Panc1 (cell line): ENCODE data around the gene SPATS2L. TPM values are rescaled to one million over a fixed set of nuclear protein-coding genes. Genes with fewer than 3 reads are reported as not detected.

ENCODE experiments used
- ATAC-seq: fragments of 200-7000 bp; cut with Tn5 transposase; 2 replicates; pipeline ENCODE4 v1.9.1; 2020; ENCODE audit warnings: mild to moderate bottlenecking, moderate library complexity
- BruUV-seq: library from RNA; stranded (reverse); fragments of 400-500 nt; replicated peaks from 2 replicates; lab custom pipeline; 2021; lab: Mats Ljungman, UMichigan
- CTCF ChIA-PET: fragments of 300-600 bp; sonication (Branson Sonifier 250); formaldehyde crosslinking; loops from one replicate; lab custom pipeline; 2022; ENCODE audit warnings: antibody characterized with exemption; lab: Charles Lee
- POLR2A ChIA-PET: fragments of 300-600 bp; sonication (Branson Sonifier 250); formaldehyde crosslinking; loops from one replicate; lab custom pipeline; 2022; ENCODE audit warnings: antibody characterized with exemption; lab: Charles Lee
- DNase-seq: peaks from one replicate; pipeline ENCODE4 v3.0.0-alpha.2; 2010; ENCODE audit warnings: low read depth, low spot score
- H3K27ac ChIP-seq: 2 replicates; pipeline ENCODE4 v1.5.1; 2011; ENCODE audit warnings: mild to moderate bottlenecking, low read length, inconsistent platforms
- H3K27me3 ChIP-seq: fragments of 200-500 bp; sonication (Bioruptor generic); 2 replicates; pipeline ENCODE4 v1.6.0; 2014; ENCODE audit warnings: low read length, inconsistent platforms; ENCODE audit not compliant: control insufficient read depth, insufficient read depth
- H3K36me3 ChIP-seq: fragments of 200-500 bp; sonication (Bioruptor generic); 2 replicates; pipeline ENCODE4 v1.5.1; 2014; ENCODE audit warnings: inconsistent platforms, mild to moderate bottlenecking, low read length, moderate library complexity; ENCODE audit not compliant: control insufficient read depth, insufficient read depth
- H3K4me1 ChIP-seq: 2 replicates; pipeline ENCODE4 v1.5.1; 2011; ENCODE audit warnings: inconsistent platforms, mild to moderate bottlenecking, low read length, moderate library complexity; ENCODE audit not compliant: control insufficient read depth, insufficient read depth
- H3K4me3 ChIP-seq, 2 experiments: 2 replicates each; pipeline ENCODE4 v1.5.1; 2011 to 2012; ENCODE audit warnings: low read depth in 2 of 2, low read length in 2 of 2, mild to moderate bottlenecking in 2 of 2, inconsistent platforms in 1 of 2, moderate library complexity in 1 of 2
- H3K9me3 ChIP-seq: fragments of 200-500 bp; sonication (Bioruptor generic); 2 replicates; pipeline ENCODE4 v1.5.1; 2014; ENCODE audit warnings: low read depth, mild to moderate bottlenecking, inconsistent platforms, low read length, moderate library complexity; ENCODE audit not compliant: control insufficient read depth, insufficient read depth
- CTCF ChIP-seq: fragments of 450-650 bp; IDR thresholded peaks from 2 replicates; pipeline ENCODE4 v1.5.1; 2017; ENCODE audit warnings: mild to moderate bottlenecking
- POLR2AphosphoS5 ChIP-seq: IDR thresholded peaks from 2 replicates; pipeline ENCODE4 v1.6.1; 2012; ENCODE audit warnings: mild to moderate bottlenecking, low read depth, low read length, moderate library complexity
- REST ChIP-seq, 2 experiments: IDR thresholded peaks; 2 replicates each; pipeline ENCODE4 v1.6.1; 2011 to 2012; ENCODE audit warnings: low read depth in 2 of 2, control low read depth in 1 of 2, low read length in 1 of 2, mild to moderate bottlenecking in 1 of 2, moderate library complexity in 1 of 2; ENCODE audit not compliant: insufficient read depth in 1 of 2
- SIN3A ChIP-seq: IDR thresholded peaks from 2 replicates; pipeline ENCODE4 v1.6.1; 2012; ENCODE audit warnings: low read depth, mild to moderate bottlenecking, low read length, moderate library complexity, borderline replicate concordance; ENCODE audit not compliant: insufficient read depth
- TCF7L2 ChIP-seq: IDR thresholded peaks from 2 replicates; pipeline ENCODE4 v1.6.1; 2011; ENCODE audit warnings: mild to moderate bottlenecking, low read depth, low read length, inconsistent platforms
- in situ Hi-C: cut with HindIII; loops from 2 replicates; pipeline ENCODE4 v1.10.0; 2016; ENCODE audit warnings: low sequenced_read_pairs, low pct_unique_long_range_greater_than_20kb
- intact Hi-C: fragments of 100-400 bp; cut with micrococcal nuclease; formaldehyde crosslinking; loops from one replicate; pipeline ENCODE4 v1.10.0; 2022; ENCODE audit not compliant: unreplicated experiment
- total RNA-seq: library from RNA; stranded (reverse); gene quantifications from one replicate; pipeline ENCODE4 v1.2.1, GENCODE V29; 2021; ENCODE audit not compliant: unreplicated experiment

SPATS2L gene
- total RNA-seq, 1 experiment from 2014 or later, result 282 TPM

GRCh38 chr2:200378652-200379290 is 72.3 kb downstream of the SPATS2L start:
- peak overlapping the region; percentile 40 to 65 for H3K4me3 ChIP-seq
- H3K4me1 ChIP-seq, result peaks cover 94% of the 10 kb centered on the region
- no peaks in the 10 kb centered on the region; the same call in 1 of the 2 replicates for H3K36me3 ChIP-seq
- ATAC-seq, result no peak
- H3K9me3 ChIP-seq, result no peaks in the 10 kb centered on the region
- DNase-seq, result no peak
- TF ChIP-seq CTCF (no peak), TCF7L2 (peak; percentile 13; the same call in 1 of the 2 replicates), REST (IDR thresholded peaks at IDR 0.05; ENCODE audit: insufficient read depth in 1 of 2, low read depth in 2 of 2, low read length in 1 of 2) (no peak), SIN3A (no peak), POLR2AphosphoS5 (no peak; the same call in 1 of the 2 replicates)
- no peaks in the 10 kb centered on the region for H3K27me3 ChIP-seq
- POLR2A ChIA-PET, result interaction anchor here (1.3 kb wide), 1 partner anchor 34 kb away, joined by 6 read pairs; no protein-coding TSS in a partner anchor
- CTCF ChIA-PET, result interaction anchor here (1.3 kb wide), 1 partner anchor 102 kb away, joined by 3 read pairs; no protein-coding TSS in a partner anchor
- peak overlapping the region; percentile 100 for H3K27ac ChIP-seq
- TSS peak; percentile 82 for BruUV-seq
- in situ Hi-C loops (no loop called here), intact Hi-C loops (loop anchor here (5.0 kb wide), 1 partner anchor 71 kb away; the partner anchor contains the start of gene SPATS2L)

GRCh38 chr2:200379481-200380090 is 73.1 kb downstream of the SPATS2L start:
- intact Hi-C loops, result loop anchor here (5.0 kb wide), 1 partner anchor 72 kb away; the partner anchor contains the start of gene SPATS2L

More at GRCh38 chr2:200379481-200380090, 73.1 kb downstream of the SPATS2L start:
- Histone ChIP-seq H3K36me3 (no peaks in the 10 kb centered on the region; the same call in 1 of the 2 replicates), H3K27ac (peak overlapping the region; percentile 100), H3K4me3 (peak overlapping the region; percentile 40 to 65), H3K9me3 (no peaks in the 10 kb centered on the region), H3K4me1 (peaks cover 95% of the 10 kb centered on the region), H3K27me3 (no peaks in the 10 kb centered on the region)
- ATAC-seq (no peak; the same call in 1 of the 2 replicates), DNase-seq (no peak)
- in situ Hi-C loops, result no loop called here
- CTCF ChIA-PET, result no interaction called here
- BruUV-seq, result no TSS peak
- POLR2A ChIA-PET, result interaction anchor here (0.9 to 1.3 kb wide), 2 partner anchors 26 to 35 kb away, joined by 6 to 7 read pairs; no protein-coding TSS in a partner anchor
- TF ChIP-seq POLR2AphosphoS5 (no peak), TCF7L2 (no peak), SIN3A (no peak), CTCF (no peak), REST (IDR thresholded peaks at IDR 0.05; ENCODE audit: insufficient read depth in 1 of 2, low read depth in 2 of 2, low read length in 1 of 2) (no peak)
